Choroid plexus epithelial cell (primary cell): ENCODE measurements around the gene PNPLA6.
A peak's percentile ranks its signal among the peaks of the same experiment; 100 is the strongest.
"Not testable (repeated sequence)": the region's sequence is repeated elsewhere in the genome, so short reads cannot be mapped to it uniquely, and the experiment has no call there.

Experiments used
- DNase-seq: peaks from one replicate; pipeline ENCODE4 v3.0.0-alpha.2; 2010; ENCODE audit warnings: low read depth
- H3K4me3 ChIP-seq: 2 replicates; pipeline ENCODE4 v1.5.1; 2011; ENCODE audit warnings: low read depth, mild to moderate bottlenecking, control low read depth, low read length, moderate library complexity
- TF ChIP-seq, protein P1 (sequence below): conservative IDR thresholded peaks from 2 replicates; pipeline ENCODE4 v1.5.1; 2011; ENCODE audit warnings: low read depth, mild to moderate bottlenecking, control low read depth, inconsistent platforms, low read length, moderate library complexity

PNPLA6 gene

GRCh38 chr19:7565332-7565731, 29.8 kb downstream of the PNPLA6 start:
- TF ChIP-seq, protein P1, sequence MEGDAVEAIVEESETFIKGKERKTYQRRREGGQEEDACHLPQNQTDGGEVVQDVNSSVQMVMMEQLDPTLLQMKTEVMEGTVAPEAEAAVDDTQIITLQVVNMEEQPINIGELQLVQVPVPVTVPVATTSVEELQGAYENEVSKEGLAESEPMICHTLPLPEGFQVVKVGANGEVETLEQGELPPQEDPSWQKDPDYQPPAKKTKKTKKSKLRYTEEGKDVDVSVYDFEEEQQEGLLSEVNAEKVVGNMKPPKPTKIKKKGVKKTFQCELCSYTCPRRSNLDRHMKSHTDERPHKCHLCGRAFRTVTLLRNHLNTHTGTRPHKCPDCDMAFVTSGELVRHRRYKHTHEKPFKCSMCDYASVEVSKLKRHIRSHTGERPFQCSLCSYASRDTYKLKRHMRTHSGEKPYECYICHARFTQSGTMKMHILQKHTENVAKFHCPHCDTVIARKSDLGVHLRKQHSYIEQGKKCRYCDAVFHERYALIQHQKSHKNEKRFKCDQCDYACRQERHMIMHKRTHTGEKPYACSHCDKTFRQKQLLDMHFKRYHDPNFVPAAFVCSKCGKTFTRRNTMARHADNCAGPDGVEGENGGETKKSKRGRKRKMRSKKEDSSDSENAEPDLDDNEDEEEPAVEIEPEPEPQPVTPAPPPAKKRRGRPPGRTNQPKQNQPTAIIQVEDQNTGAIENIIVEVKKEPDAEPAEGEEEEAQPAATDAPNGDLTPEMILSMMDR: no peak
- DNase-seq: no peak
- H3K4me3 ChIP-seq: no peak overlapping the region

DNA sequence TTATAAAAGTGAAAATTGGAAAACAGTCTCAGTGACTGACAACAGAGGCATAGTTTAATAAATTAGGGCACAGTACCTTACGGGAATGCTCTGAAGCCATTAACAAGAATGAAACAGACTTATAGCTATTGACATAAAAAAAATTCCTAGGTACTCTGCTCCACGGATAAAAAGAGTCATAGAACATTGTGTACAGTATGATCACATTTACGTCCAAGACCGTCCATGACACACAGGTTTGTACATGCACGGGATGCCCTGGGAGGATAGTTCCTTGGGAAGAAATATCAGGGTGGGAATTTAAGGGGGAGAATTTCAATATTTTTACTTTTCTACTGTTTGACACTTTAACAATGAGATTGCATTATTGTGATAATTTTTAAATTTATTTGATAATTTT, 35.2 kb downstream of the PNPLA6 start:
- no peak for DNase-seq
- no peak overlapping the region for H3K4me3 ChIP-seq
- TF ChIP-seq, protein P1: no peak

- no peak overlapping the region for H3K4me3 ChIP-seq
- TF ChIP-seq, protein P1: no peak
- peak; percentile 21 for DNase-seq
Measured at GRCh38 chr19:7575434-7576040, 40.0 kb downstream of the PNPLA6 start.

DNA sequence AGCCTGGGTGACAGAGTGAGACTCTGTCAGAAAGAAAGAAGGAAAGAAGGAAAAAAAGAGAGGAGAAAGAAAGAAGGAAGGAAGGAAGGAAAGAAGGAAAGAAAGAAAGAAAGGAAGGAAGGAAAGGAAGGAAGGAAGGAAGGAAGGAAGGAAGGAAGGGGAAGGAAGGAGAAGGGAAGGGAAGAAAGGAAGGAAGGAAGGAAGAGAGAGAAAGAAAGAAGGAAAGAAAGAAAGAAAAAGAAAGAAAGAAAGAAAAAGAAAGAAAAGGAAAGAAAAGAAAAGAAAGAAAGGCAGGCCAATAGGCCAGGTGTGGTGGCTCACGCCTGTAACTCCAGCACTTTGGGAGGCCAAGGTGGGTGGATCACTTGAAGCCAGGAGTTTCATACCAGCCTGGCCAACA, 41.9 kb downstream of the PNPLA6 start:
- not testable (repeated sequence) for H3K4me3 ChIP-seq, DNase-seq

DNA sequence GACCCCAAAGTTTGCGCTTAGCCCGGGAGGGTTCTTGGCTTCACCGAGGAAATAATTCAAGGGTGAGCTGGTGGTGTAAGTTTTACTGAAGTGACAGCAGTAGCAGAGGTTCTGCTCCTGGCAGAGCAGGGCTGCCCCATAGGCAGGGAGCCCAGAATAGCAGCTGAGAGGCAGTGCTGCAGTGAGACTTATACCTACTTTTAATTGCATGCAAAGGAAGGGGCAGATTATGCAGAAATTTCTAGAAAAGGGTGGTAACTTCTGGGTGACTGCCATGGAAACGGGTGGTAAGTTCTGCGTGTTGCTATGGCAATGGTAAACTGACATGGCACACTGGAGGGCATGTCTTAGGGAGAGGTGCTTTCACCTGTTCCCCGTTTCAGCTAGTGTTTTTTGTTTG, 42.6 kb downstream of the PNPLA6 start:
- DNase-seq: no peak
- no peak overlapping the region for H3K4me3 ChIP-seq
- TF ChIP-seq, protein P1: no peak

DNA sequence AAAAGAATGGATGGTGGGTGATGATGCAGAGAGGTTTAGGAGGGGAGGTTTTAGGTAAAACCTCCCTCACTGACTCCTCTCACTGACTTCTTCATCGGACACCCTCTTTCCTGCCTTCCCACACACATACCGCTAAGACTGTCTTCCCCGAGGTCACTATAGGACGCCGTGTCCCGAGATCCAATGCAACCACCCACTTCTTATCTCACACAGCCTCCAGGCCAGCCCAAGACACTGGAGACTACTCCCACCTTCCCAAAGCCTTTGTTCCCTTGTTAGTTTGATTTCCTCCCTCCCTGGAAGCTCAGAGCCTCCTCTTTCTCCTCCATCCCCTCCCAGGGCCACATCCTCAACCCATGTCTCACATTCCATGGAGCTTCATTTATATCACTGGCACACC, 43.7 kb downstream of the PNPLA6 start:
- no peak overlapping the region for H3K4me3 ChIP-seq
- DNase-seq: no peak
- TF ChIP-seq, protein P1: no peak

DNA sequence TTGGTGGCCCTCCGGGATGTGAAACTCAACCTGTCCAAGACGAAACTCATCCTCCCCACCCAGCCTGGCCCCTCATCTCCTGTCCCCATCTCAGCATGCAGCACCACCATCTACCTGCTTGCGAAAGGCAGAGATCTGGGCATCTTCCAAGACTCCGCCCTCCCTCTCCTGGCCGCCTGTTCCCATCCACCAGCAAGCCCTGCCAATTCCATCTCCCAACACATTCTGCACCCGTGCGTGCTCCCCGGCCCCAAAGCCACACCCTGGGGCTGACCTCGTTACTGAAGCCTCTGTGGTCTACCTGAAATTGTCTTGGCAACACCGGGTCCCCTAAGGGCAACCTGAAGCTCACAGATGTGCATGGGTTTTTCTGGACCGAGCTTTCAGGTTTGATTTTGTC, 46.9 kb downstream of the PNPLA6 start:
- H3K4me3 ChIP-seq: no peak overlapping the region
- no peak for DNase-seq
- TF ChIP-seq, protein P1: no peak
